ENCODE results near the gene VPS13C.
A peak's percentile ranks its signal among the peaks of the same experiment; 100 is the strongest.

The VPS13C gene

DNA sequence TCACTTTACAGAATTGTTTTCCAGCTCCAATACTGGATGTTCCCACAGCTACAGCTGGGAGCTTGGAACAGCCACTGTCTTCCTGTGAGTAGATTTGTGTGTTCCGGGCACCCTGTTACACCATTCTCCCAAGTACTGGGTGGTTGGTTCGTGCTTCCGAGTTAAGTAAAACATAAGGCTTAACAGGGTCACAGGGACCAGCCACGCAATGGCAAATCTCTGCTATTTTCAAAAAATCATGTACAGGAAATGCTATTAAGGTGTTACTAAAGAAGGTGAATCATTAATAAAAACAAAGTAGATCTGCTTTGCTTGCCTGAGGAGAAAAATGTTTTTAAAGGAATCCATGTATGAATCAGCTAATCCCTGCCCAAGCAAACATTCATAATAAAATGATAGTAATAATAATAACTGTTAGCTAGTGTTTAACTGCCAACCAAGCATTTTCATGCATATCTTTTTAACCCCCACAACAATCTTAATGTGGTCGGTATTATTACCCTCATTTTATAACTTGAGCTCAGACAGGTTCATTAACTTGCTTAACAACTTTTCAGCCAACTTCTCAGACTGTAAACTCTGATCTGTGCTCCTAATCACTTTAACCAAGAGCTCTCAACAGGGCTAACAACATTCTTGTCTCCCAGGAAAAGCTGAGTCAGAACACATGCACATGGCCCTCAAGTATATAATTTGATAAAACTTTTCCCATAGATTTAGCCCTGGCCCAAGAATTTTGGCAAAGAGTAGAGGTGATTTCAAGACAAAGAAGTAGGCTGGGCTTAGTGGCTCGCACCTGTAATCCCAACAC lies 3.8 kb upstream of the VPS13C start:
- peaks cover 3 to 4% of the 10 kb centered on the region in 2 donors for H3K4me1 ChIP-seq (ENCODE audit: control insufficient read depth in 2 of 2, insufficient read depth in 1 of 2, low read depth in 1 of 2, low read length in 2 of 2)
- no peak for DNase-seq (ENCODE audit: low spot score)
- H3K23ac ChIP-seq (ENCODE audit: low read depth, low read length, poor library complexity), result no peak overlapping the region
- no peak overlapping the region for H3K9ac ChIP-seq (ENCODE audit: low read depth, low read length, poor library complexity)
- no peak overlapping the region for H4K91ac ChIP-seq (ENCODE audit: low read depth, low read length, poor library complexity)
- no peak overlapping the region for H2BK120ac ChIP-seq (ENCODE audit: low read depth, low read length)
- no peak overlapping the region for H3K4ac ChIP-seq (ENCODE audit: low read length)
- H2BK5ac ChIP-seq (ENCODE audit: low read length), result no peak overlapping the region
- H3K4me2 ChIP-seq (ENCODE audit: insufficient read depth, low read length, poor library complexity, severe bottlenecking), result no peak overlapping the region
- no peak overlapping the region for H3K14ac ChIP-seq (ENCODE audit: low read length)
- H2AFZ ChIP-seq (ENCODE audit: low read length), result no peak overlapping the region
- peaks cover 8 to 80% (median 42%) of the 10 kb centered on the region in 3 experiments for H3K27me3 ChIP-seq (ENCODE audit: control insufficient read depth in 3 of 3, insufficient read depth in 3 of 3, low read depth in 1 of 3, low read length in 3 of 3)
- H4K8ac ChIP-seq (ENCODE audit: low read depth, low read length), result no peak overlapping the region
- H3K36me3 ChIP-seq (replicated peaks in 1 of 2; ENCODE audit: control insufficient read depth in 2 of 2, insufficient read depth in 2 of 2, low read length in 2 of 2), result no peaks in the 10 kb centered on the region
- H3K79me1 ChIP-seq (ENCODE audit: low read depth, low read length), result no peaks in the 10 kb centered on the region
- no peak overlapping the region for H2BK15ac ChIP-seq (ENCODE audit: low read length)
- H2AK5ac ChIP-seq (ENCODE audit: low read depth, low read length), result no peak overlapping the region
- H3K9me3 ChIP-seq (replicated peaks in 1 of 2; ENCODE audit: control insufficient read depth in 2 of 2, insufficient read depth in 1 of 2, low read depth in 1 of 2, low read length in 2 of 2), result no peaks in the 10 kb centered on the region
- H3K18ac ChIP-seq (ENCODE audit: low read length), result no peak overlapping the region
- no peak overlapping the region for H3K4me3 ChIP-seq (ENCODE audit: low read length in 2 of 2)
- WGBS, 2 donors (ENCODE audit: extremely low coverage in 2 of 2, insufficient read length in 2 of 2, insufficient replicate concordance in 1 of 2), result no CpG with 5 or more reads among the region's 6 CpGs
- H3K27ac ChIP-seq (replicated peaks; ENCODE audit: low read length), result no peak overlapping the region
- no peak overlapping the region for H2BK12ac ChIP-seq (ENCODE audit: low read length)

DNA sequence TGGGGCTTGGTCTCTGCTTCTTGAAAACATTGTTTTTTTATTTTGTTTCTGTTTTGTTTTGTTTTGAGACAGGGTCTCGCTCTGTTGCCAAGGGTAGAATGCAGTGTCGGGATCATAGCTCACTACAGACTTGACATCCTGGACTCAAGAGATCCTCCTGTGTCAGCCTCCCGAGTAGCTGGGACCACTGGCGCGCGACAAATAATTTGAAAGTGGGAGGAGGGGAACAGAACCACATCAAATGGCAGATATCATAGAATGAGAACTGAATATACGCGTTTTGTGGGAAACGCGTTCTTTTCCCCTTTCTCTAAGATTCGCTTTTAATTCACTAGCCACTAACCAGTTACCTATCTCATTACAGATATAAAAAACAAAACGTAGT lies 641 bp upstream of the VPS13C start:
- WGBS, 2 donors (ENCODE audit: extremely low coverage in 2 of 2, insufficient read length in 2 of 2, insufficient replicate concordance in 1 of 2), result no CpG with 5 or more reads among the region's 12 CpGs

DNA sequence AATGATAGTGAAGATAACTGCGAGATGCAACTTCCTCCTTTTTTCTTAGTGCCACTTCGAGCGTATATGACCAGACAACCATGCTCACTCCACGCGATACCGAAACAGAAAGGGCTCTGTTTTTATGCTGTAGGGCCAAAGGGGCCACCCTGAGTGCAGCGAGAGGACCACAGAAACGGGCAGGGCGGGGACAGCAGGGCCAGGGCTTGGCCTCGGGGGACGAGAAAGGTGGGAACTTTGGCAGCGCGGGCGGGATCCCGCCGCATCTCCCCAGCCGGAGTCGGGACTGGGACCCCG lies 483 bp downstream of the VPS13C start:
- no peak overlapping the region for H2BK120ac ChIP-seq (ENCODE audit: low read depth, low read length)
- H3K27ac ChIP-seq (replicated peaks; ENCODE audit: low read length), result peak overlapping the region; percentile 67
- no CpG with 5 or more reads among the region's 19 CpGs for WGBS, 2 donors (ENCODE audit: extremely low coverage in 2 of 2, insufficient read length in 2 of 2, insufficient replicate concordance in 1 of 2)
- H3K18ac ChIP-seq (ENCODE audit: low read length), result peak overlapping the region; percentile 66
- peak overlapping the region; percentile 73 to 92 for H3K4me3 ChIP-seq (ENCODE audit: low read length in 2 of 2)
- no peak overlapping the region for H4K91ac ChIP-seq (ENCODE audit: low read depth, low read length, poor library complexity)
- H2AFZ ChIP-seq (ENCODE audit: low read length), result peak overlapping the region; percentile 96
- no peaks in the 10 kb centered on the region for H3K79me1 ChIP-seq (ENCODE audit: low read depth, low read length)
- no peaks in the 10 kb centered on the region for H3K36me3 ChIP-seq (replicated peaks in 1 of 2; ENCODE audit: control insufficient read depth in 2 of 2, insufficient read depth in 2 of 2, low read length in 2 of 2)
- peak overlapping the region; percentile 82 for H3K4me2 ChIP-seq (ENCODE audit: insufficient read depth, low read length, poor library complexity, severe bottlenecking)
- H3K14ac ChIP-seq (ENCODE audit: low read length), result no peak overlapping the region
- H2AK5ac ChIP-seq (ENCODE audit: low read depth, low read length), result no peak overlapping the region
- H2BK12ac ChIP-seq (ENCODE audit: low read length), result no peak overlapping the region
- H3K27me3 ChIP-seq (ENCODE audit: control insufficient read depth in 3 of 3, insufficient read depth in 3 of 3, low read depth in 1 of 3, low read length in 3 of 3), result peaks cover 0 to 40% (median 12%) of the 10 kb centered on the region in 3 experiments
- H2BK15ac ChIP-seq (ENCODE audit: low read length), result no peak overlapping the region
- H2BK5ac ChIP-seq (ENCODE audit: low read length), result no peak overlapping the region
- no peaks in the 10 kb centered on the region for H3K9me3 ChIP-seq (replicated peaks in 1 of 2; ENCODE audit: control insufficient read depth in 2 of 2, insufficient read depth in 1 of 2, low read depth in 1 of 2, low read length in 2 of 2)
- H3K4ac ChIP-seq (ENCODE audit: low read length), result no peak overlapping the region
- no peak for DNase-seq (ENCODE audit: low spot score)
- H3K9ac ChIP-seq (ENCODE audit: low read depth, low read length, poor library complexity), result peak overlapping the region; percentile 14
- no peak overlapping the region for H4K8ac ChIP-seq (ENCODE audit: low read depth, low read length)
- peaks cover 0 to 2% of the 10 kb centered on the region in 2 donors for H3K4me1 ChIP-seq (ENCODE audit: control insufficient read depth in 2 of 2, insufficient read depth in 1 of 2, low read depth in 1 of 2, low read length in 2 of 2)
- peak overlapping the region; percentile 52 for H3K23ac ChIP-seq (ENCODE audit: low read depth, low read length, poor library complexity)

More for the DNA sequence above, 641 bp upstream of the VPS13C start:
- Histone ChIP-seq H3K14ac (ENCODE audit: low read length) (no peak overlapping the region), H3K36me3 (replicated peaks in 1 of 2; ENCODE audit: control insufficient read depth in 2 of 2, insufficient read depth in 2 of 2, low read length in 2 of 2) (no peaks in the 10 kb centered on the region), H3K9ac (ENCODE audit: low read depth, low read length, poor library complexity) (peak overlapping the region; percentile 65), H2BK12ac (ENCODE audit: low read length) (no peak overlapping the region), H2BK120ac (ENCODE audit: low read depth, low read length) (no peak overlapping the region), H3K27me3 (ENCODE audit: control insufficient read depth in 3 of 3, insufficient read depth in 3 of 3, low read depth in 1 of 3, low read length in 3 of 3) (peaks cover 0 to 51% (median 13%) of the 10 kb centered on the region in 3 experiments), H4K8ac (ENCODE audit: low read depth, low read length) (no peak overlapping the region), H2AFZ (ENCODE audit: low read length) (peak overlapping the region; percentile 96), H4K91ac (ENCODE audit: low read depth, low read length, poor library complexity) (no peak overlapping the region), H2BK5ac (ENCODE audit: low read length) (no peak overlapping the region), H2AK5ac (ENCODE audit: low read depth, low read length) (no peak overlapping the region), H3K27ac (replicated peaks; ENCODE audit: low read length) (no peak overlapping the region), H3K79me1 (ENCODE audit: low read depth, low read length) (no peaks in the 10 kb centered on the region), H3K18ac (ENCODE audit: low read length) (peak overlapping the region; percentile 38), H3K4ac (ENCODE audit: low read length) (no peak overlapping the region), H3K4me2 (ENCODE audit: insufficient read depth, low read length, poor library complexity, severe bottlenecking) (peak overlapping the region; percentile 82), H3K23ac (ENCODE audit: low read depth, low read length, poor library complexity) (no peak overlapping the region), H3K9me3 (replicated peaks in 1 of 2; ENCODE audit: control insufficient read depth in 2 of 2, insufficient read depth in 1 of 2, low read depth in 1 of 2, low read length in 2 of 2) (no peaks in the 10 kb centered on the region), H3K4me3 (ENCODE audit: low read length in 2 of 2) (peak overlapping the region; percentile 73 to 78), H2BK15ac (ENCODE audit: low read length) (peak overlapping the region; percentile 8), H3K4me1 (ENCODE audit: control insufficient read depth in 2 of 2, insufficient read depth in 1 of 2, low read depth in 1 of 2, low read length in 2 of 2) (peaks cover 0 to 2% of the 10 kb centered on the region in 2 donors)
- DNase-seq (ENCODE audit: low spot score), result no peak

DNA sequence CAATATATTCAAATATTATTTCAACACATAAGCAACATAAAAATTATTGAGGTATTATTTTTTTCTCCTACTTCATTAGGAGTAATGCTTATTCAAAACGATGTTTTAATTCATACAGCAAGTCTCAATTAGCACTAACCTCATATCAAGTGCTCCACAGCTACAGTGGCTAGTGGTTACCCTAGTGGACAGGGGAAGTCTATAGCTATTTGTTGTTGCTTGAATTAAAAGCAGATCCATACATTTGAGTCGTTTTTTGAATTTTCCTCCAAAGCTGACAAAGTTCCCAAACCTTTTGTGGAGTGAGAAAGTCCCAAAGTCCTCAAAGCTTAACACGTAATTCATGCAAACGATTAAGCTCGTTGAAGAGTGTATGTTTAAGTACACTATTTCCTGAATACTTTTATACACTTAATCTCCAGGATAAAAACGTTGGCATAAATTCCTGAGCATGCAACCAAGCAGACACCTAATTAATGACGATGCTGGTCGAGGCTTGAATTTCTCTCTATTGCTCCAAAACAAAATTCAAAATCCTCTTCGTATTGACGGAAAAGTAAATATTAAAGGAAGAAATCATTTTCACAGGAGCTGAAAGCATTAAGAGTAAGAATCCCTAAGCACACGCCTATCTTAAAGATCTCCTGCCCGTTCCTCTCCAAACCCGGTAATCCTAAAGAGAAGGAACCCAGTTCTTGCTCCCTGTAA lies 985 bp downstream of the VPS13C start:
- H3K23ac ChIP-seq (ENCODE audit: low read depth, low read length, poor library complexity), result no peak overlapping the region
- no peak overlapping the region for H2BK120ac ChIP-seq (ENCODE audit: low read depth, low read length)
- peak overlapping the region; percentile 96 for H2AFZ ChIP-seq (ENCODE audit: low read length)
- H3K4me1 ChIP-seq (ENCODE audit: control insufficient read depth in 2 of 2, insufficient read depth in 1 of 2, low read depth in 1 of 2, low read length in 2 of 2), result peaks cover 0 to 2% of the 10 kb centered on the region in 2 donors
- H3K4me3 ChIP-seq (ENCODE audit: low read length in 2 of 2), result peak overlapping the region; percentile 73 to 92
- DNase-seq (ENCODE audit: low spot score), result no peak
- no peak overlapping the region for H3K4ac ChIP-seq (ENCODE audit: low read length)
- H3K18ac ChIP-seq (ENCODE audit: low read length), result no peak overlapping the region
- no peak overlapping the region for H2AK5ac ChIP-seq (ENCODE audit: low read depth, low read length)
- no peak overlapping the region for H3K14ac ChIP-seq (ENCODE audit: low read length)
- H2BK12ac ChIP-seq (ENCODE audit: low read length), result no peak overlapping the region
- H3K36me3 ChIP-seq (replicated peaks in 1 of 2; ENCODE audit: control insufficient read depth in 2 of 2, insufficient read depth in 2 of 2, low read length in 2 of 2), result no peaks in the 10 kb centered on the region
- H3K27ac ChIP-seq (replicated peaks; ENCODE audit: low read length), result no peak overlapping the region
- H3K4me2 ChIP-seq (ENCODE audit: insufficient read depth, low read length, poor library complexity, severe bottlenecking), result peak overlapping the region; percentile 82
- no peak overlapping the region for H2BK5ac ChIP-seq (ENCODE audit: low read length)
- H3K9me3 ChIP-seq (replicated peaks in 1 of 2; ENCODE audit: control insufficient read depth in 2 of 2, insufficient read depth in 1 of 2, low read depth in 1 of 2, low read length in 2 of 2), result no peaks in the 10 kb centered on the region
- no CpG with 5 or more reads among the region's 13 CpGs for WGBS, 2 donors (ENCODE audit: extremely low coverage in 2 of 2, insufficient read length in 2 of 2, insufficient replicate concordance in 1 of 2)
- H4K8ac ChIP-seq (ENCODE audit: low read depth, low read length), result no peak overlapping the region
- no peak overlapping the region for H3K9ac ChIP-seq (ENCODE audit: low read depth, low read length, poor library complexity)
- H3K27me3 ChIP-seq (ENCODE audit: control insufficient read depth in 3 of 3, insufficient read depth in 3 of 3, low read depth in 1 of 3, low read length in 3 of 3), result peaks cover 0 to 36% (median 12%) of the 10 kb centered on the region in 3 experiments
- no peaks in the 10 kb centered on the region for H3K79me1 ChIP-seq (ENCODE audit: low read depth, low read length)
- H4K91ac ChIP-seq (ENCODE audit: low read depth, low read length, poor library complexity), result no peak overlapping the region
- no peak overlapping the region for H2BK15ac ChIP-seq (ENCODE audit: low read length)
